ENCODE results near the gene SEC31A.
"Not testable (repeated sequence)": the region's sequence is repeated elsewhere in the genome, so short reads cannot be mapped to it uniquely, and the experiment has no call there.

The SEC31A gene

DNA sequence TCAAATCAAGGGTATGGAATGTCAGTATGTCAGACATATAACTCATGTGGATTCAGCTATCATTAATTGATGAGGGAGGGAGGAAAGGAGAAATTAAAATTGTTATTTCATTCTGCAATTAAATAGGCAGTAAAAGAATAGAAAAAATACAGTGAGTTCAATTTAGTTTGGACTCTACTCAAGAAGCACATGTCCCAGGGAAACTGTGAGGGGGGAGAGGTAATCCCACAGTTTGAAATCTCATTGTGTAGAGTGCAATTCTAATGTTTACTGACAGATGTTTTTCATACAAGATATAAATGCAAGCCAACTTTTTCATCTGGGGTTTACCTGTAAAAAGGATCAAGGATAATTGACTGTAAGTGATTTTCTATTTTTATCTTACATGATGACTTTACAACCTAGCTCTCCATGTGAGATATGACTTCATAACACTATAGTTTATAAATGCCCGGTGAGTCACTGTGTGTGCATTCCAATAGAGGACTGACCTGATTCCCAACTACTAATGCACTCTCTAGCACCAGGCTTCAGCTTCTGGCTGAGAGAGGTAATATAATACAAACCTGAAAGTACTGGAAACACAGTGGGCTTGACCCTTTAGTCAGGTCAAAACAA, 57.1 kb downstream of the SEC31A start:
- TF ChIP-seq, protein P1, sequence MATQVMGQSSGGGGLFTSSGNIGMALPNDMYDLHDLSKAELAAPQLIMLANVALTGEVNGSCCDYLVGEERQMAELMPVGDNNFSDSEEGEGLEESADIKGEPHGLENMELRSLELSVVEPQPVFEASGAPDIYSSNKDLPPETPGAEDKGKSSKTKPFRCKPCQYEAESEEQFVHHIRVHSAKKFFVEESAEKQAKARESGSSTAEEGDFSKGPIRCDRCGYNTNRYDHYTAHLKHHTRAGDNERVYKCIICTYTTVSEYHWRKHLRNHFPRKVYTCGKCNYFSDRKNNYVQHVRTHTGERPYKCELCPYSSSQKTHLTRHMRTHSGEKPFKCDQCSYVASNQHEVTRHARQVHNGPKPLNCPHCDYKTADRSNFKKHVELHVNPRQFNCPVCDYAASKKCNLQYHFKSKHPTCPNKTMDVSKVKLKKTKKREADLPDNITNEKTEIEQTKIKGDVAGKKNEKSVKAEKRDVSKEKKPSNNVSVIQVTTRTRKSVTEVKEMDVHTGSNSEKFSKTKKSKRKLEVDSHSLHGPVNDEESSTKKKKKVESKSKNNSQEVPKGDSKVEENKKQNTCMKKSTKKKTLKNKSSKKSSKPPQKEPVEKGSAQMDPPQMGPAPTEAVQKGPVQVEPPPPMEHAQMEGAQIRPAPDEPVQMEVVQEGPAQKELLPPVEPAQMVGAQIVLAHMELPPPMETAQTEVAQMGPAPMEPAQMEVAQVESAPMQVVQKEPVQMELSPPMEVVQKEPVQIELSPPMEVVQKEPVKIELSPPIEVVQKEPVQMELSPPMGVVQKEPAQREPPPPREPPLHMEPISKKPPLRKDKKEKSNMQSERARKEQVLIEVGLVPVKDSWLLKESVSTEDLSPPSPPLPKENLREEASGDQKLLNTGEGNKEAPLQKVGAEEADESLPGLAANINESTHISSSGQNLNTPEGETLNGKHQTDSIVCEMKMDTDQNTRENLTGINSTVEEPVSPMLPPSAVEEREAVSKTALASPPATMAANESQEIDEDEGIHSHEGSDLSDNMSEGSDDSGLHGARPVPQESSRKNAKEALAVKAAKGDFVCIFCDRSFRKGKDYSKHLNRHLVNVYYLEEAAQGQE (IDR thresholded peaks at IDR 0.05; ENCODE audit: insufficient replicate concordance, low read depth) = no peak
- TF ChIP-seq, protein P2, sequence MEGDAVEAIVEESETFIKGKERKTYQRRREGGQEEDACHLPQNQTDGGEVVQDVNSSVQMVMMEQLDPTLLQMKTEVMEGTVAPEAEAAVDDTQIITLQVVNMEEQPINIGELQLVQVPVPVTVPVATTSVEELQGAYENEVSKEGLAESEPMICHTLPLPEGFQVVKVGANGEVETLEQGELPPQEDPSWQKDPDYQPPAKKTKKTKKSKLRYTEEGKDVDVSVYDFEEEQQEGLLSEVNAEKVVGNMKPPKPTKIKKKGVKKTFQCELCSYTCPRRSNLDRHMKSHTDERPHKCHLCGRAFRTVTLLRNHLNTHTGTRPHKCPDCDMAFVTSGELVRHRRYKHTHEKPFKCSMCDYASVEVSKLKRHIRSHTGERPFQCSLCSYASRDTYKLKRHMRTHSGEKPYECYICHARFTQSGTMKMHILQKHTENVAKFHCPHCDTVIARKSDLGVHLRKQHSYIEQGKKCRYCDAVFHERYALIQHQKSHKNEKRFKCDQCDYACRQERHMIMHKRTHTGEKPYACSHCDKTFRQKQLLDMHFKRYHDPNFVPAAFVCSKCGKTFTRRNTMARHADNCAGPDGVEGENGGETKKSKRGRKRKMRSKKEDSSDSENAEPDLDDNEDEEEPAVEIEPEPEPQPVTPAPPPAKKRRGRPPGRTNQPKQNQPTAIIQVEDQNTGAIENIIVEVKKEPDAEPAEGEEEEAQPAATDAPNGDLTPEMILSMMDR (IDR thresholded peaks at IDR 0.05; ENCODE audit: insufficient read depth, low read length) = no peak
- TF ChIP-seq POLR2AphosphoS5 (IDR thresholded peaks at IDR 0.05; ENCODE audit: low read depth) (no peak), SPI1 (IDR thresholded peaks at IDR 0.05; ENCODE audit: borderline replicate concordance, low read depth) (no peak), GABPA (IDR thresholded peaks at IDR 0.05; ENCODE audit: low read depth) (no peak)
- no peak for DNase-seq (ENCODE audit: low read depth in 1 of 2, low spot score in 1 of 2)
- Histone ChIP-seq H3K4me3 (replicated peaks; ENCODE audit: insufficient read depth, low read length) (no peak overlapping the region), H3K27ac (replicated peaks) (no peak overlapping the region), H3K27me3 (ENCODE audit: insufficient read depth, poor library complexity, severe bottlenecking) (no peaks in the 10 kb centered on the region)

DNA sequence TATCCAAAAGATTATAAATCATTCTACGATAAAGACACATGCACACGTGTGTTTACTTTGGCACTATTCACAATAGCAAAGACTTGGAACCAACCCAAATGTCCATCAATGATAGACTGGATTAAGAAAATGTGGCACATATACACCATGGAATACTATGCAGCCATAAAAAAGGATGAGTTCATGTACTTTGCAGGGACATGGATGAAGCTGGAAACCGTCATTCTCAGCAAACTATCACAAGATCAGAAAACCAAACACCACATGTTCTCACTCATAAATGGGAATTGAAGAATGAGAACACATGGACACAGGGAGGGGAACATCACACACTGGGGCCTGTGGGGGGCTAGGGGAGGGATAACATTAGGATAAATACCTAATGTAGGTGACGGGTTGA, 57.9 kb downstream of the SEC31A start:
- H3K27ac ChIP-seq (replicated peaks); H3K4me3 ChIP-seq (replicated peaks; ENCODE audit: insufficient read depth, low read length): not testable (repeated sequence)

DNA sequence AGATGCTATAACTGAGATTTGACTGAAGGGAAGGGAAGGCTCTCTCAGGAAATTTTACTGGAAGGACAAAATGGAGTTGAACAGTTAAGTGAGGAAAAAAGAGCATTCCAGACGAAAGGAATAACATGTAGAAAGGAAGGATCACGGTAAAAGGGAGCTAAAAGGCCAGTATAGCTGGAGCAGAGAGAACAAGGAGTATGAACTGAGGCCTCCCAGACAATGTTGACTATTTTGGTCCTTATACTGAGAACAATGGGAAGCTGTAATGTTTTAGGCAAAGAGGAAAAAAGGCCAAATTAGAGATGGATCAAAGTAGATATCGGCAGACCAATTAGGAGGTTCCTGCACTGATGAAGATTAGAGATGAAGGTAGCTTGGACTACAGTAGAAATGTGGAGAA, 65.5 kb downstream of the SEC31A start:
- H3K27ac ChIP-seq (replicated peaks) = no peak overlapping the region
- TF ChIP-seq, protein P2 (IDR thresholded peaks at IDR 0.05; ENCODE audit: insufficient read depth, low read length) = no peak
- TF ChIP-seq SPI1 (IDR thresholded peaks at IDR 0.05; ENCODE audit: borderline replicate concordance, low read depth) (no peak), GABPA (IDR thresholded peaks at IDR 0.05; ENCODE audit: low read depth) (no peak), POLR2AphosphoS5 (IDR thresholded peaks at IDR 0.05; ENCODE audit: low read depth) (no peak)
- TF ChIP-seq, protein P1 (IDR thresholded peaks at IDR 0.05; ENCODE audit: insufficient replicate concordance, low read depth) = no peak

More for the DNA sequence above, 57.9 kb downstream of the SEC31A start:
- DNase-seq (ENCODE audit: low read depth in 1 of 2, low spot score in 1 of 2); H3K27me3 ChIP-seq (ENCODE audit: insufficient read depth, poor library complexity, severe bottlenecking): not testable (repeated sequence)

DNA sequence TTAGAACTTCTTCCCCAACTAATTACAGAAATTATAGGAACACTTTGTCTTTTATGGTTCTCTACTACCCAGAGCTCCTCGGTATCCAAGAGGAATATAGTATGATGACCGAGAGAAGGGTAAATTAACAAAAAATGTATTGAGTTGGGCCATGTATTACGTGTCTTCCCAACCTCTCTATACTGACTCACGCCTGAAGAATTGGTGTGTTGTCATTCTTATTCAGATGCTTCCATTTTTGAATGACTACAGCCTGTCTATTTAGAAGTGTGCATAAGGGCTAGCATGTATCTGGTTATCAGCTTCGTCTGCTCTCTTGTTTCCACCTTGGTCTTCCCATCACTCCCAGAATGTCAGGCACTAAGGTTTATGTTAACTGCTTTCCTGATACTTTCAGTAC, 67.9 kb downstream of the SEC31A start:
- H3K27me3 ChIP-seq (ENCODE audit: insufficient read depth, poor library complexity, severe bottlenecking) = no peaks in the 10 kb centered on the region
- DNase-seq (ENCODE audit: low read depth in 1 of 2, low spot score in 1 of 2) = no peak
- no peak overlapping the region for H3K27ac ChIP-seq (replicated peaks)
- TF ChIP-seq, protein P1 (IDR thresholded peaks at IDR 0.05; ENCODE audit: insufficient replicate concordance, low read depth) = no peak
- TF ChIP-seq GABPA (IDR thresholded peaks at IDR 0.05; ENCODE audit: low read depth) (no peak), SPI1 (IDR thresholded peaks at IDR 0.05; ENCODE audit: borderline replicate concordance, low read depth) (no peak), POLR2AphosphoS5 (IDR thresholded peaks at IDR 0.05; ENCODE audit: low read depth) (no peak)
- TF ChIP-seq, protein P2 (IDR thresholded peaks at IDR 0.05; ENCODE audit: insufficient read depth, low read length) = no peak
- H3K4me3 ChIP-seq (replicated peaks; ENCODE audit: insufficient read depth, low read length) = no peak overlapping the region

More for the DNA sequence above, 65.5 kb downstream of the SEC31A start:
- Histone ChIP-seq H3K4me3 (replicated peaks; ENCODE audit: insufficient read depth, low read length) (no peak overlapping the region), H3K27me3 (ENCODE audit: insufficient read depth, poor library complexity, severe bottlenecking) (no peaks in the 10 kb centered on the region)
- DNase-seq (ENCODE audit: low read depth in 1 of 2, low spot score in 1 of 2) = no peak

All from HL-60 (cell line).